NB4 (cell line): ENCODE measurements around the gene ZNF239.

Experiments
- MYC ChIP-seq: IDR thresholded peaks from 2 replicates; pipeline ENCODE4 v1.6.1; 2011; ENCODE audit warnings: low read depth, low read length
- POLR2A ChIP-seq: IDR thresholded peaks from 2 replicates; pipeline ENCODE4 v1.6.1; 2011; ENCODE audit warnings: mild to moderate bottlenecking; ENCODE audit not compliant: insufficient read length; ENCODE audit errors: extremely low read depth
- TF ChIP-seq, protein P1 (sequence below): IDR thresholded peaks from one replicate; pipeline ENCODE4 v1.5.1; 2012; ENCODE audit warnings: low read depth, low read length

DNA sequence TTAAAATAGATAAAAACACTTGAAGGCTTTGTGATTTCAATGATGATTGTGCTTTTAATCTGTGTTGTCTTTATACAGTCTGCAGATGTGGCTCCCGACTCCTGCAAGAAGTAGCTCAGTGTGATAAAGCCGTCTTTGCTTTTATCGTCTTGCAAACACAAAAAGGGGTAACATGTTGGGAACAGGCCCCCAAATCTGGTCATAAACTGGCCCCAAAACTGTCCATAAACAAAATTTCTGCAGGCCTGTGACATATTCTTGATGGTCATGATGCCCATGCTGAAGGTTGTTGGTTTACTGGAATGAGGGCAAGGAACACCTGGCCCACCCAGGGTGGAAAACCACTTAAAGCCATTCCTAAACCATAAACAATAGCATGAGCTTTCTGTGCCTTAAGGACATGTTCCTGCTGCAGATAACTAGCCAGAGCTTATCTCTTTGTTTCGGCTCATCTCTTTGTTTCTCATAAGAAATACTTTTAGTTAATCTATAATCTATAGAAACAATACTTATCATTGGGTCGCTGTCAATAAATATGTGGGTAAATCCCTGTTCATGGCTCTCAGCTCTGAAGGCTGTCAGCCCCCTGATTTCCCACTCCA, 17.0 kb upstream of the ZNF239 start:
- TF ChIP-seq MYC (no peak), POLR2A (no peak)
- TF ChIP-seq, protein P1, sequence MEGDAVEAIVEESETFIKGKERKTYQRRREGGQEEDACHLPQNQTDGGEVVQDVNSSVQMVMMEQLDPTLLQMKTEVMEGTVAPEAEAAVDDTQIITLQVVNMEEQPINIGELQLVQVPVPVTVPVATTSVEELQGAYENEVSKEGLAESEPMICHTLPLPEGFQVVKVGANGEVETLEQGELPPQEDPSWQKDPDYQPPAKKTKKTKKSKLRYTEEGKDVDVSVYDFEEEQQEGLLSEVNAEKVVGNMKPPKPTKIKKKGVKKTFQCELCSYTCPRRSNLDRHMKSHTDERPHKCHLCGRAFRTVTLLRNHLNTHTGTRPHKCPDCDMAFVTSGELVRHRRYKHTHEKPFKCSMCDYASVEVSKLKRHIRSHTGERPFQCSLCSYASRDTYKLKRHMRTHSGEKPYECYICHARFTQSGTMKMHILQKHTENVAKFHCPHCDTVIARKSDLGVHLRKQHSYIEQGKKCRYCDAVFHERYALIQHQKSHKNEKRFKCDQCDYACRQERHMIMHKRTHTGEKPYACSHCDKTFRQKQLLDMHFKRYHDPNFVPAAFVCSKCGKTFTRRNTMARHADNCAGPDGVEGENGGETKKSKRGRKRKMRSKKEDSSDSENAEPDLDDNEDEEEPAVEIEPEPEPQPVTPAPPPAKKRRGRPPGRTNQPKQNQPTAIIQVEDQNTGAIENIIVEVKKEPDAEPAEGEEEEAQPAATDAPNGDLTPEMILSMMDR = no peak
